HCT116 (cell line): Measurements from ENCODE around the gene ASPRV1. TPM values are rescaled to one million over a fixed set of nuclear protein-coding genes. Genes with fewer than 3 reads are reported as not detected.

Experiments
- ATAC-seq: fragments of 200-7000 bp; cut with Tn5 transposase; 2 replicates; pipeline ENCODE4 v1.9.1; 2020; ENCODE audit warnings: mild to moderate bottlenecking, moderate library complexity
- BruUV-seq: library from RNA; stranded (reverse); fragments of 400-500 nt; replicated peaks from 2 replicates; lab custom pipeline; 2021; lab: Mats Ljungman, UMichigan
- CTCF ChIA-PET: fragments of 300-600 bp; sonication (Branson Sonifier 250); formaldehyde crosslinking; loops from one replicate; lab custom pipeline; 2021; ENCODE audit warnings: antibody characterized with exemption; lab: Charles Lee
- POLR2A ChIA-PET: fragments of 300-600, 350-600 bp; sonication (Branson Sonifier 250); formaldehyde crosslinking; loops from one replicate; lab custom pipeline; 2021; ENCODE audit warnings: antibody characterized with exemption; lab: Charles Lee
- RAD21 ChIA-PET, 2 experiments: fragments of 300-600 bp; sonication (Branson Sonifier 250); formaldehyde crosslinking; loops; one replicate each; lab custom pipeline; 2023; ENCODE audit warnings: low total read pairs in 2 of 2; ENCODE audit not compliant: uncharacterized antibody in 2 of 2, unreplicated experiment in 2 of 2, low non-redundant PET in 1 of 2; lab: Charles Lee
- DNase-seq: peaks from one replicate; pipeline ENCODE4 v3.0.0-alpha.2; 2010; ENCODE audit warnings: low read depth, low spot score
- H2AFZ ChIP-seq: fragments of 200-600 bp; shearing (Covaris generic), sonication (generic); 2 replicates; pipeline ENCODE4 v1.6.1; 2017; ENCODE audit warnings: low read depth, mixed run types, mixed read lengths, antibody characterized with exemption, low read length; ENCODE audit not compliant: poor library complexity, severe bottlenecking
- H3K27ac ChIP-seq: 2 replicates; pipeline ENCODE4 v1.5.1; 2012; ENCODE audit warnings: low read depth, low read length
- H3K27me3 ChIP-seq: fragments of 200-600 bp; sonication (generic); 2 replicates; pipeline ENCODE4 v1.6.1; 2016; ENCODE audit warnings: mixed run types, low read length, mixed read lengths; ENCODE audit not compliant: insufficient read depth
- H3K36me3 ChIP-seq, 2 experiments: fragments of 200-500 bp in 1 of 2; fragments of 200-600 bp in 1 of 2; sonication (Bioruptor generic) in 1 of 2; sonication (generic) in 1 of 2; 2 replicates each; pipeline versions ENCODE4 v1.5.1 to v1.6.1; 2014 to 2016; ENCODE audit warnings: low read length in 2 of 2, inconsistent platforms in 1 of 2, mixed read lengths in 1 of 2, mixed run types in 1 of 2; ENCODE audit not compliant: insufficient read depth in 2 of 2, control insufficient read depth in 1 of 2
- H3K4me1 ChIP-seq, 2 experiments: fragments of 200-600 bp in 1 of 2; sonication (generic) in 1 of 2; 2 replicates each; pipeline versions ENCODE4 v1.5.1 to v1.6.1; 2012 to 2017; ENCODE audit warnings: low read length in 2 of 2, inconsistent platforms in 1 of 2, mild to moderate bottlenecking in 1 of 2, mixed read lengths in 1 of 2, mixed run types in 1 of 2, moderate library complexity in 1 of 2; ENCODE audit not compliant: insufficient read depth in 2 of 2, control insufficient read depth in 1 of 2
- H3K4me2 ChIP-seq: fragments of 200-600 bp; sonication (generic); 2 replicates; pipeline ENCODE4 v1.6.1; 2017; ENCODE audit warnings: mixed run types, low read length, mixed read lengths
- H3K4me3 ChIP-seq, 2 experiments: fragments of 200-600 bp in 1 of 2; sonication (generic) in 1 of 2; replicated peaks in 1 of 2; 2 replicates each; pipeline ENCODE4 v1.5.1; 2011 to 2016; ENCODE audit warnings: low read length in 2 of 2, control low read depth in 1 of 2, low read depth in 1 of 2, mild to moderate bottlenecking in 1 of 2, mixed read lengths in 1 of 2, mixed run types in 1 of 2
- H3K79me2 ChIP-seq: fragments of 200-600 bp; sonication (generic); 2 replicates; pipeline ENCODE4 v1.6.1; 2017; ENCODE audit warnings: mild to moderate bottlenecking, mixed run types, low read length, moderate library complexity, mixed read lengths; ENCODE audit not compliant: insufficient read depth
- H3K9ac ChIP-seq: fragments of 200-600 bp; sonication (generic); 2 replicates; pipeline ENCODE4 v1.6.1; 2016; ENCODE audit warnings: low read length, mixed read lengths
- H3K9me2 ChIP-seq: fragments of 200-600 bp; sonication (generic), shearing (Covaris generic); 2 replicates; pipeline ENCODE4 v1.6.1; 2017; ENCODE audit warnings: mixed run types, mild to moderate bottlenecking, moderate library complexity; ENCODE audit not compliant: insufficient read depth
- H3K9me3 ChIP-seq, 2 experiments: fragments of 200-500 bp in 1 of 2; fragments of 200-600 bp in 1 of 2; sonication (Bioruptor generic) in 1 of 2; sonication (generic) in 1 of 2; 2 replicates each; pipeline ENCODE4 v1.6.1; 2014 to 2017; ENCODE audit warnings: low read length in 2 of 2, mixed read lengths in 2 of 2, inconsistent platforms in 1 of 2, low read depth in 1 of 2, mild to moderate bottlenecking in 1 of 2, mixed run types in 1 of 2, moderate library complexity in 1 of 2; ENCODE audit not compliant: control insufficient read depth in 1 of 2, insufficient read depth in 1 of 2
- H4K20me1 ChIP-seq: fragments of 200-600 bp; sonication (generic), shearing (Covaris generic); 2 replicates; pipeline ENCODE4 v1.6.1; 2017; ENCODE audit warnings: mixed run types, mild to moderate bottlenecking, moderate library complexity; ENCODE audit not compliant: insufficient read depth
- CBX3 ChIP-seq: IDR thresholded peaks from 2 replicates; pipeline ENCODE4 v1.6.1; 2012; ENCODE audit warnings: low read depth
- CTCF ChIP-seq, 3 experiments: fragments of 200-600 bp in 1 of 3; sonication (generic) in 1 of 3; IDR thresholded peaks in 2 of 3; conservative IDR thresholded peaks in 1 of 3; 2 replicates each; pipeline ENCODE4 v1.5.1; 2012 to 2017; ENCODE audit warnings: low read depth in 2 of 3, low read length in 2 of 3, antibody characterized with exemption in 1 of 3, borderline replicate concordance in 1 of 3, control low read depth in 1 of 3, mild to moderate bottlenecking in 1 of 3, mixed read lengths in 1 of 3, mixed run types in 1 of 3, moderate library complexity in 1 of 3; ENCODE audit not compliant: insufficient read depth in 1 of 3
- EGR1 ChIP-seq: IDR thresholded peaks from 2 replicates; pipeline ENCODE4 v1.6.1; 2012; ENCODE audit warnings: low read depth
- ELF1 ChIP-seq: IDR thresholded peaks from 2 replicates; pipeline ENCODE4 v1.6.1; 2012; ENCODE audit warnings: low read depth, borderline replicate concordance
- EZH2phosphoT487 ChIP-seq: fragments of 200-600 bp; IDR thresholded peaks from 2 replicates; pipeline ENCODE4 v1.6.1; 2018; ENCODE audit warnings: antibody characterized with exemption, borderline replicate concordance
- FOSL1 ChIP-seq: IDR thresholded peaks from 2 replicates; pipeline ENCODE4 v1.6.1; 2012; ENCODE audit warnings: low read depth
- JUND ChIP-seq: IDR thresholded peaks from 2 replicates; pipeline ENCODE4 v1.6.1; 2012
- MAX ChIP-seq: IDR thresholded peaks from 2 replicates; pipeline ENCODE4 v1.6.1; 2012
- POLR2AphosphoS5 ChIP-seq: IDR thresholded peaks from 2 replicates; pipeline ENCODE4 v1.6.1; 2011; ENCODE audit warnings: mild to moderate bottlenecking, low read depth, low read length, moderate library complexity
- REST ChIP-seq: IDR thresholded peaks from 2 replicates; pipeline ENCODE4 v1.6.1; 2012; ENCODE audit warnings: low read depth
- SP1 ChIP-seq: IDR thresholded peaks from 2 replicates; pipeline ENCODE4 v1.6.1; 2012; ENCODE audit warnings: low read depth
- TCF7L2 ChIP-seq: IDR thresholded peaks from 2 replicates; pipeline ENCODE4 v1.7.0; 2011; ENCODE audit warnings: borderline replicate concordance, inconsistent platforms; ENCODE audit not compliant: insufficient read depth, insufficient read length; ENCODE audit errors: extremely low read depth
- YY1 ChIP-seq: IDR thresholded peaks from 2 replicates; pipeline ENCODE4 v1.6.1; 2011; ENCODE audit warnings: low read length, low read depth, moderate library complexity, mild to moderate bottlenecking; ENCODE audit not compliant: insufficient replicate concordance; ENCODE audit errors: extremely low read depth
- ZNF274 ChIP-seq: fragments of 200-500 bp; sonication (Bioruptor generic); IDR thresholded peaks from 2 replicates; pipeline ENCODE4 v1.6.1; 2014; ENCODE audit warnings: mild to moderate bottlenecking, low read depth, low read length, inconsistent platforms
- intact Hi-C: fragments of 100-400 bp; cut with micrococcal nuclease; formaldehyde crosslinking; loops from 2 replicates; pipeline ENCODE4 v1.10.0; 2022
- total RNA-seq: library from RNA; stranded (reverse); gene quantifications from one replicate; pipeline ENCODE4 v1.2.1, GENCODE V29; 2021; ENCODE audit not compliant: unreplicated experiment

ASPRV1 gene
- total RNA-seq, 1 experiment from 2014 or later = 1.1 TPM

GRCh38 chr2:69995511-69995910 is 34.1 kb upstream of the ASPRV1 start:
- intact Hi-C loops = no loop called here
- Histone ChIP-seq H3K27me3 (no peaks in the 10 kb centered on the region), H4K20me1 (no peaks in the 10 kb centered on the region), H3K4me3 (no peak overlapping the region), H3K9me3 (no peaks in the 10 kb centered on the region), H3K36me3 (no peaks in the 10 kb centered on the region), H3K4me2 (no peak overlapping the region), H3K4me1 (peaks cover 19 to 41% of the 10 kb centered on the region in 2 experiments), H3K9me2 (no peaks in the 10 kb centered on the region), H3K9ac (no peak overlapping the region), H2AFZ (no peak overlapping the region), H3K79me2 (no peaks in the 10 kb centered on the region), H3K27ac (no peak overlapping the region)
- CTCF ChIA-PET = no interaction called here
- TF ChIP-seq FOSL1 (no peak), ZNF274 (no peak), EZH2phosphoT487 (no peak), REST (no peak), EGR1 (no peak), TCF7L2 (no peak), JUND (no peak), POLR2AphosphoS5 (no peak), CTCF (IDR thresholded peaks at IDR 0.05 in 2 of 3, conservative IDR thresholded peaks at IDR 0.05 in 1 of 3; ENCODE audit: borderline replicate concordance in 1 of 3, insufficient read depth in 1 of 3, low read depth in 2 of 3, low read length in 2 of 3) (no peak), YY1 (no peak), ELF1 (no peak), MAX (no peak), CBX3 (no peak), SP1 (no peak)
- ATAC-seq (no peak), DNase-seq (no peak)
- no TSS peak for BruUV-seq
- POLR2A ChIA-PET = no interaction called here
- RAD21 ChIA-PET = no interaction called here
